ENCODE results near the gene GRK2. TPM values are rescaled to one million over a fixed set of nuclear protein-coding genes. Genes with fewer than 3 reads are reported as not detected.
"Not testable (repeated sequence)": the region's sequence is repeated elsewhere in the genome, so short reads cannot be mapped to it uniquely, and the experiment has no call there.

GRK2 gene
- total RNA-seq, result 100 to 1,000 TPM; 325 to 341 TPM

DNA sequence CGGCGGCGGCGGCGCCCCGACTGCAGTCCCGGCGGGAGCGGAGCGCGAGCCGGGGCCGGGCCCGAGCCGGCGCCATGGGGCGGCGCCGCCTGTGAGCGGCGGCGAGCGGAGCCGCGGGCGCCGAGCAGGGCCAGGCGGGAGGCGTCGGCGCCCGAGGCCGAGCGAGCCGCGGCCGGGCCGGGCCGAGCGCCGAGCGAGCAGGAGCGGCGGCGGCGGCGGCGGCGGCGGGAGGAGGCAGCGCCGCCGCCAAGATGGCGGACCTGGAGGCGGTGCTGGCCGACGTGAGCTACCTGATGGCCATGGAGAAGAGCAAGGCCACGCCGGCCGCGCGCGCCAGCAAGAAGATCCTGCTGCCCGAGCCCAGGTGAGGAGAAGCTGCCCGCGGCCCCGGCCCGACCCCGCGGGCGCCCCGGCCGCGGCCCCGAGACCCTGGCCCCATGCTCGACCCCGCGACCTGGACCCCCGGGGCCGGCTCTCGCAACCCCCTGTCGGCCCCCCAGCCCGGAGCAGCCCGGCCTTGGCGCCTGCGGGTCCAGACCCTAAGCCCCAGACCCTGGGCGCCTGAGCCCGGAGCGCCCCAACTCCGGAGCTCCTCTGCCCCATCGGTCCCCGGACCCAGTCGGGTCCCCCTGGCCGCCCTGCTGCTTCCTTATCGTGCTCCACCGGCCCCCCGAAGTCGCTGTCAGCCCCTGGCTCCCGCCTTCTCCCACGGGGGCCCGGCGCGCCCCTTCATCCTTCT is at the start of gene GRK2:
Gene GRK2, plus strand, starts transcription at position 25 of the 739 bp plus-strand sequence. Its CDS starts 227 bp downstream, at position 252.
- peaks cover 28% of the 10 kb centered on the region for H3K36me3 Mint-ChIP-seq
- H3K4me1 Mint-ChIP-seq, result peaks cover 60% of the 10 kb centered on the region
- POLR2A ChIA-PET, result interaction anchor here (0.9 to 7.8 kb wide), 11 partner anchors 9 to 85 kb away, joined by 3 to 190 read pairs (median 12); partner anchors contain the start of genes ANKRD13D and SSH3
- DNase-seq (peak; percentile 66), ATAC-seq (ENCODE audit: low read depth) (peak; percentile 10)
- peak within 1 kb of the TSS; percentile 96 for H3K27ac Mint-ChIP-seq
- peak within 1 kb of the TSS; percentile 96 for H3K4me3 Mint-ChIP-seq
- H3K27me3 Mint-ChIP-seq, result no peaks in the 10 kb centered on the region
- no peaks in the 10 kb centered on the region for H3K9me3 Mint-ChIP-seq

DNA sequence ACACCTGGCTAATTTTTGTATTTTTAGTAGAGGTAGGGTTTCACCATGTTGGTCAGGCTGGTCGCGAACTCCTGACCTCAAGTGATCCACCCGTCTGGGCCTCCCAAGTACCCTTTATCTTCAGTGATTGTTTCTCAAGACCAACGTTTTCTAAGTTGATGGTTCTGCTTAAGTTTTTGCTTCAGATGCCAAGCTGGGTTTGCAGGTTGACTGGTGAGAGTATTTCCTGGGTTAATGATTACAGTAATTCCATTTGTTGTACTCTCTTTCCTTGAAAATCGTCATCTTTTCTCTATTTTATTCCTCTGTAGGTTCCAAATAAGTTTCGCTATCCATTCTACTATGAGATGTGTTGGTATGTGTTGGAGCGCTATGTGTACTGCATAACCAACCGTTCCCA is 38.5 kb upstream of the GRK2 start:
- ATAC-seq (ENCODE audit: low read depth) (no peak), DNase-seq (no peak)
- POLR2A ChIA-PET, result interaction anchor here (2.1 kb wide), 1 partner anchor 12 kb away, joined by 6 read pairs; no protein-coding TSS in a partner anchor
- Mint-ChIP-seq H3K4me3 (no peak overlapping the region), H3K4me1 (peaks cover 10% of the 10 kb centered on the region), H3K27me3 (no peaks in the 10 kb centered on the region), H3K36me3 (peaks cover 38% of the 10 kb centered on the region), H3K9me3 (no peaks in the 10 kb centered on the region), H3K27ac (no peak overlapping the region)

DNA sequence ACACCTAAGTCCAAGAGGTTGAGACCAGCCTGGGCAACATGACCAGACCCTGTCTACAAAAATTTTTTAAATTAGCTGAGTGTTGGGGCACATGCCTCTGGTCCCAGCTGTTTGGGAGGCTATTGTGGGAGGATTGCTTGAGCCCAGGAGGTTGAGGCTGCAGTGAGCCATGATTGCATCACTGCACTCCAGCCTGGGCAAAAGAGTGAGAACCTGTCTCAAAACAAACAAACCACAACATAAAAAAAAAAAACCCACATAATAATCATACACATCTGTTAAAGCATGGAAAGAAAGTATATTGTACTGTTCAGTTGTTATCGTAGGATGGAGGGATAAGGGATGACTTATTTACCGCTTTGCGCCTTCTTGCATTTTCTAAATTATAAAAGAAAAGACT is 35.9 kb upstream of the GRK2 start:
- H3K4me3 Mint-ChIP-seq, result no peak overlapping the region
- no peak for ATAC-seq (ENCODE audit: low read depth)
- POLR2A ChIA-PET, result interaction anchor here (0.7 to 1.1 kb wide), 2 partner anchors 10 to 36 kb away, joined by 3 to 5 read pairs; no protein-coding TSS in a partner anchor
- peak overlapping the region; percentile 9 for H3K27ac Mint-ChIP-seq
- DNase-seq, result no peak
- no peaks in the 10 kb centered on the region for H3K9me3 Mint-ChIP-seq
- peaks cover 36% of the 10 kb centered on the region for H3K36me3 Mint-ChIP-seq
- peaks cover 21% of the 10 kb centered on the region for H3K4me1 Mint-ChIP-seq
- H3K27me3 Mint-ChIP-seq, result no peaks in the 10 kb centered on the region

DNA sequence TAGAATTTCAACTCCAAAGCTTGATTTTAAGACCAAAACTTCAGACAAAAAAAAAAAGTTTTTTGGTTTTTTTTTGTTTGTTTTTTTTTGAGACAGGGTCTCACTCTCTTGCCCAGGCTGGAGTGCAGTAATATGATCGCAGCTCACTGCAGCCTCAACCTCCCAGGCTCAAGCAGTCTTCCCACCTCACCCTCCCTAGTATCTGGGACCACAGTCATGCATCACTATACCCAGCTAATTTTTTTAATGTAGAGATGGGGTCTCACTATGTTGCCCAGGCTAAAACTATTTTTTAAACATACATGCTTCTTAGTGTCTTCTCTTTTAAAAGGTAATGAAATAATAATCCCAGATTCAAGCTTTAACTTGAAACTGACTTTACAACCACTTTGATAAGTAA is 35.4 kb upstream of the GRK2 start:
- no peak for ATAC-seq (ENCODE audit: low read depth)
- Mint-ChIP-seq H3K27me3 (no peaks in the 10 kb centered on the region), H3K36me3 (peaks cover 36% of the 10 kb centered on the region), H3K4me1 (peaks cover 21% of the 10 kb centered on the region), H3K9me3 (no peaks in the 10 kb centered on the region), H3K27ac (no peak overlapping the region), H3K4me3 (no peak overlapping the region)
- POLR2A ChIA-PET, result interaction anchor here (0.7 to 1.1 kb wide), 3 partner anchors 9 to 389 kb away, joined by 3 to 5 read pairs (median 3); no protein-coding TSS in a partner anchor
- DNase-seq, result no peak

DNA sequence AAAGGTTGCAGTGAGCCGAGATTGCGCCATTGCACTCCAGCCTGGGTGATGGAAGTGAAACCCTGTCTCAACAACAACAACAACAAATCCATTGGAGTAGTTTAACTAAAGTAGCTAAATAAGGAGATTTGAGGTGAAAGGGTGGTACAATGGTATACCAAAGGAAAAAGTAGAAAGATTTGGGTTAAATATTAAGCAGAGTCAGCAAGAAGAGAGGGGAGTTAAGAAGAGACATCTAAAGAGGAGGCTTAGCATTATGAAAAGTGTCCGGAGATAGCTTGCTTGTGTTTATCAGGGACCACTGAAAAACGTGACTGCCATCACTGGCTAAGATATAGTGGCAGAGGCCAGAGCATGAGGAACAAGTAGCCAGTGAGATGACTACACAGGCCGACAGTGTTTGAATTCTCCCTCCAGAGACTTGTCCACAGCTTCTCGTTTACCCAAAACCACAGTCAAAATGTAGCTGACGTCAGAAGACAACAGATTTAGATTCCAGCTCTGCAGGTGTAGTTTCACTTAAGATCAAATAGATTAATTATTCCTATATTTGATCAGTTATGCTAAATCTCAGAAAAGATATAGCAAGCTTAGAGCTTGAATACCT is 32.6 kb upstream of the GRK2 start:
- DNase-seq (no peak), ATAC-seq (ENCODE audit: low read depth) (no peak)
- Mint-ChIP-seq H3K4me3 (no peak overlapping the region), H3K36me3 (peaks cover 21% of the 10 kb centered on the region), H3K27me3 (no peaks in the 10 kb centered on the region), H3K9me3 (no peaks in the 10 kb centered on the region), H3K27ac (peak overlapping the region; percentile 23), H3K4me1 (peaks cover 20% of the 10 kb centered on the region)
- POLR2A ChIA-PET, result no interaction called here

DNA sequence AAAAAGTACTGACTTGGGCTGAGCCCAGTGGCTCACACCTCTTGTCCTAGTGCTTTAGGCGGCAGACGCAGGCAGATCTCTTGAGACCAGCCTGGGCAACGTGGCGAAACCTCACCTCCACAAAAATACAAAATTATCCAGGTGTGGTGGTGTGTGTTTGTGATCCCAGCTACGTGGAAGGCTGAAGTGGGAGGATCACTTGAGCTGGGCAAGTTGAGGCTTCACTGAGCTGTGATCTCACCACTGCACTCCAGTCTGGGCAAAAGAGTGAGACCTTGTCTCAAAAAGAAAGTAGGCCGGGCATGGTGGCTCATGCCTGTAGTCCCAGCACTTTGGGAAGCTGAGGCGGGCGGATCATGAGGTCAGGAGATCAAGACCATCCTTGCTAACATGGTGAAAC is 31.7 kb upstream of the GRK2 start:
- POLR2A ChIA-PET; DNase-seq; H3K27ac Mint-ChIP-seq; H3K4me3 Mint-ChIP-seq; H3K9me3 Mint-ChIP-seq; ATAC-seq (ENCODE audit: low read depth); H3K27me3 Mint-ChIP-seq: not testable (repeated sequence)
- peaks cover 27% of the 10 kb centered on the region for H3K4me1 Mint-ChIP-seq
- peaks cover 15% of the 10 kb centered on the region for H3K36me3 Mint-ChIP-seq

DNA sequence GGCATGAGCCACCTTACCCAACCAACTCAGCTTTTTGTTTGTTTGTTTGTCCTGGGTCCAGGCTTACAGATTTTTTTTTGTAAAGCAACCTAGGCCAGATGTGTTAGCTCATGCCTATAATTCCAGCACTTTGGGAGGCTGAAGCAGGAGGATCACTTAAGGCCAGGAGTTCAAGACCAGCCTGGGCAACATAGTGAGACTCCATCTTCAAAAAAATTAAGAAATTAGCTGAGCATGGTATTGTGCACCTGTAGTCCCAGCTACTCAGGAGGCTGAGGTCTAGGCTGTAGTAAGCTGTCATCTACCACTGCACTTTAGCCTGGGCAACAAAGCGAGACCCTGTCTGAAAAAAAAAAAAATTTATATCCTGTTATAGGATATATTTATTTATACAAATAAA is 28.7 kb upstream of the GRK2 start:
- ATAC-seq (ENCODE audit: low read depth), result no peak
- DNase-seq, result no peak
- Mint-ChIP-seq H3K4me3 (no peak overlapping the region), H3K9me3 (no peaks in the 10 kb centered on the region), H3K4me1 (peaks cover 37% of the 10 kb centered on the region), H3K36me3 (peaks cover 22% of the 10 kb centered on the region), H3K27ac (no peak overlapping the region), H3K27me3 (no peaks in the 10 kb centered on the region)
- POLR2A ChIA-PET, result no interaction called here

DNA sequence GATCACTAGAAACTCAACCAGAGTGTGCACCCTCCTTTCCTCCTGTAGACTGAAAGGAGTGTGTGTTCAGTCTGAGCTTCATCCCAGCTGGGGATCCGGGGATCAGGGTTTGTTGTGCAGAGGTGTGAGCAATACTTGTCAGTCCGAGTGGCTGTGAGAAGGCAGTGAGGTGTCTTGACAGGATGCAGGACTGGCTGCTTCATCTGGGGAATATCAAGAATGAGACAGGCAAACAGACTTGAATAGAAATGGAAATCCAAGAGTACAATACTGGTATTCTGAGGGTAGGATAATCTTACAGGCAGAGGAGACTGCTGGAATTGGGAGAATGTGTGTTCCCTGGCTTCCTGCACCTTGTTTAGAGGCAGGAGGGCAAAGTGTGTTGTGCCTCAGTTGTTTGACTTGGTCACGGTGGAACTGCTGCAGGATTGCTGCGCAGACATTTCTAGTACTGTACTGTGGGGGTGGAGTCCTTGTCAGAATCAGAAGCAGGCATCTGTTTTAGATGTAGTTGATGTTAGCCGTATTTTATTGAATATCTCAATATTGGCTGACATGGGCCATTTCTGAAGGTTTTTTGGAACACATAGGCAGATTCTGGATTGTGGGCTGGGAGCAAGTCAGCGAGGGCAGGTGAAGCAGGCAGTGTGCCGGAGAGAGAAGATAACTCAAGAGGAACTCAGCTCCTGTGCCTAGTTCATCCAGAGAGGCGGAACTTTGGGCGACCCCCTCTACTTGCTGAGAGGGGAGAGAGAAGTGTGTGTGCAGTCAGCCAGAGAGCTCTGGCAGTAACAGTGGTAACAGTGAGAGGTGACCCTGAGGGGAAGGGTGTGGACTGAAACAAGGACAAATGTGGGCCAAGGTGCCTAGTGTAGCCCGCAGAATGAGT is 27.1 kb upstream of the GRK2 start:
- Mint-ChIP-seq H3K27ac (peak overlapping the region; percentile 94), H3K9me3 (no peaks in the 10 kb centered on the region), H3K4me3 (peak overlapping the region; percentile 92), H3K27me3 (no peaks in the 10 kb centered on the region), H3K4me1 (peaks cover 41% of the 10 kb centered on the region), H3K36me3 (peaks cover 30% of the 10 kb centered on the region)
- POLR2A ChIA-PET, result interaction anchor here (0.5 to 4.4 kb wide), 20 partner anchors 11 to 595 kb away, joined by 3 to 38 read pairs (median 5); partner anchors contain the start of genes KDM2A, POLD4, PTPRCAP and SSH3
- no peak for ATAC-seq (ENCODE audit: low read depth)
- no peak for DNase-seq

DNA sequence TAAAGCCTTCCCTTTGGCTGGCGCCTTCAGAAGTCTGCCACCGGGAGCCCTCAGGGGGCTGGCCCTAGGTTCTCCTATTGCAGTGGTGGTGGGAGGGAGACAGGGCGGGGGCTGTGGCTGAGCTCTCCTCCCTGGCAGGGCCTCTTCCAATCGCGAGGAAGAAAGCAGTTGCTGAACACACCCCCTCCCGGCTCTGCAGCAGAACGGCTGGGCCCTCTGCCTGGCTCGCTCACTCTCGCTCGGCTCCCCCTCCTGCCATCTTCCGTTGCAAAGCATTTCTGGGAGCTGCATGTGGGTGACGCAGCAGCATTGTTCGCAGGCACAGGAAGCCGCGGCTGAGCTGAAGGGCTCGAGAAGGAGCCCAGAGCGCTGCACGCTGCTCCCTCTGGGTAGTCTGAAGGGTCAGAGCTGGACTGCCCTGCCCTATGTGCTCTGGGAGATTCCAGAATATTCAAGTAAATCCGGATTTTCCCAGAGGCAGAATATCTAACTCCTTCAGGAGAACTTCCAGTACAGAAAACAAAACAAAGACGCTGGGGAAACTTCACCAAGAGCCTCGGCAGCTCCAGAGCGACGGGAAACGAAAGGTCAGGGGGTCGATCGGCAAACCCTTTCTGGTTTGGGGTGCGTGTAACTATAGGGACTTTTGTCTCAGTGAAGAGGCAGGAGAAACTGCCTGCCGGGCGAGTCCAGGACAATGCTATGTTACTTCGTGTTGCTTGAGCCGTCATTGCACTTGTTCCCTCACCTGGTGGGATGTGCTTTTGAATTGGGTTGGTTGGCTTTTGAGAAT is 26.3 kb upstream of the GRK2 start:
- DNase-seq, result peak; percentile 87
- Mint-ChIP-seq H3K4me3 (peak overlapping the region; percentile 92), H3K27ac (peak overlapping the region; percentile 94), H3K4me1 (peaks cover 38% of the 10 kb centered on the region), H3K27me3 (no peaks in the 10 kb centered on the region), H3K9me3 (no peaks in the 10 kb centered on the region), H3K36me3 (peaks cover 31% of the 10 kb centered on the region)
- POLR2A ChIA-PET, result interaction anchor here (0.5 to 4.4 kb wide), 26 partner anchors 10 to 595 kb away, joined by 3 to 38 read pairs (median 4); partner anchors contain the start of genes KDM2A, PITPNM1, POLD4 and PTPRCAP
- peak; percentile 96 for ATAC-seq (ENCODE audit: low read depth)

DNA sequence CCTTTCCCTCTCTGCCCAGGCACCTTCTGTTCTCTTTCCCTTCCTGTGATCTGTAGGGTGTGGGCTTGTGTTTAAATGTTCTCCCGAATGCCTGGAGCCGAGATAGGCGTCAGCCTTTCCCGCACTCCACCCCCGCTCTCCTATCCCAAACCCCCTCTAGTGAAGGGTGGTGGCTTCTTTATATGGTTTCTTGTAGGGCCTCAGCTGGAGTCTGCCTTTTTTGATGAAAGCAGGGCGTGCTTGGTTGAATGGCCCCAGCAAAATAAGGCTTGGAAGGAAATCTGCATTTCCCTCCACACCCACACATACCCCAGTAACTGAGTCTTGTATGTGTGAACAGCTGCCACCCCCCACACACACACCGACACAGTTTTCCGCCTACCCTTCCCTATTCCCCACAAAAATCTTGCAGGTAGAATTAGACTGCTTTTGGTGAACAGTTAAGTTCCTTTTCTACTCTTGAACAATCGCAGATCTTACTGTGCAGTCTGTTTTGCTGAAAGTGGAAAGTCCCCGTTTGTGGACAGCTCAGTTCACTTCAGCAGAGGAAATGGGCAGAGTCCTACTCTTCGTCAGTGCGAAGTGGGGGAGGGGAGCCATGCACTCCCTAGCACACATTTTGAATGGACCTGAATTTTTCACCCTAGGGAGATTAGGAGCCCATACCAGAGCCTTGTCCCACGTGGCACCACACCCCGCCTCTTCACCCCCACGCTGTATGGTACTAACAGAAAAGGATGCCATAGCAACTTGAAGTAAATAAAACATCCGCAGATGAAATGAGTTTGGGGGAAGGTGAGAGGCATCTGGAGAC is 25.5 kb upstream of the GRK2 start:
- Mint-ChIP-seq H3K36me3 (peaks cover 38% of the 10 kb centered on the region), H3K4me3 (peak overlapping the region; percentile 92), H3K9me3 (no peaks in the 10 kb centered on the region), H3K4me1 (peaks cover 38% of the 10 kb centered on the region), H3K27me3 (no peaks in the 10 kb centered on the region), H3K27ac (peak overlapping the region; percentile 94)
- ATAC-seq (ENCODE audit: low read depth), result peak; percentile 13
- POLR2A ChIA-PET, result interaction anchor here (0.7 to 4.4 kb wide), 18 partner anchors 11 to 264 kb away, joined by 3 to 38 read pairs (median 5); partner anchors contain the start of genes ANKRD13D, GRK2, KDM2A and PITPNM1
- DNase-seq, result peak; percentile 66

DNA sequence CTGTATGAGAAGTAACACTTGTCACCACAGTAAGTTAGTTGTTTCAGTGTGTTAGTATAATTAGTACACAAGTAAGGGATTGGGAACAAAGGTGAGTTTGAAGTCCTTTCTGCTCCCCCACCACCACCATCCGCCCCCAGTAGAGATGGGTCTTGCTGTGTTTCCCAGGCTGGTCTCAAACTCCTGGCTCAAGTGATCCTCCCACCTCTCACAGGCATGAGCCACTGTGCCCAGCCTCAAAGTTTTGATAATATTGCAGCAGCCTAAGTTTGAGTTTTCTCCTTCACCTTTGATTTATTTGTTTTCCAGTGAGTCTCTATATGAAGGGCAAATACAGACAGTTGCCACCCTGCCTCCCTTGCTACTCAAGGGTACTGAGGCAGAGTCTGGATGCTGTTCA is 23.7 kb upstream of the GRK2 start:
- H3K4me1 Mint-ChIP-seq, result peaks cover 39% of the 10 kb centered on the region
- POLR2A ChIA-PET, result no interaction called here
- H3K27ac Mint-ChIP-seq, result peak overlapping the region; percentile 55
- H3K4me3 Mint-ChIP-seq, result peak overlapping the region; percentile 92
- H3K27me3 Mint-ChIP-seq, result no peaks in the 10 kb centered on the region
- DNase-seq (no peak), ATAC-seq (ENCODE audit: low read depth) (no peak)
- peaks cover 46% of the 10 kb centered on the region for H3K36me3 Mint-ChIP-seq
- H3K9me3 Mint-ChIP-seq, result no peaks in the 10 kb centered on the region

DNA sequence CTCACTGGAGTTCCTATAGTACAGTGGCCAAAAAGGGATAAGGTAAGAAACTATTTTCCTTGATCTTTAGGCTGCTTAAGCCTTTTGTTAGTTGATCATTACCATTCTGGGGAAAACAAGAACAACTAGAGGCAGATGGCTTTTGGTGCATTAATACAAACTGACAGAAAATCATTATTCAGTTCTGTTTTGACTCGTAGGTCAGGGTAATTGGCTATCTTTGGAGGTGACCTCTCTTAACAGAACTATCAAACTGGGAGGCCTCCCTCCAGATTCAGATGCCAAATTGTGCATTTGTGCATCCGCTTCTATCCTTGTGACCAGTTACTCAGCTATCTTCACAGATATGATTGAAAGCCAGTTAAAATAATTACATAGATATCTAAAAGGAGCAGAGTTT is 23.2 kb upstream of the GRK2 start:
- Mint-ChIP-seq H3K4me3 (peak overlapping the region; percentile 92), H3K4me1 (peaks cover 39% of the 10 kb centered on the region), H3K27me3 (no peaks in the 10 kb centered on the region), H3K9me3 (no peaks in the 10 kb centered on the region), H3K36me3 (peaks cover 49% of the 10 kb centered on the region), H3K27ac (peak overlapping the region; percentile 55)
- POLR2A ChIA-PET, result no interaction called here
- no peak for ATAC-seq (ENCODE audit: low read depth)
- no peak for DNase-seq

Data from activated naive CD8-positive, alpha-beta T cell treated with anti-CD3 and anti-CD28 coated beads, Interleukin-2, amount 10 ng/mL, durations not matched to agents 7 days and 5 days (primary cell).